CD4-positive, alpha-beta T cell (primary cell): ENCODE measurements around the gene DAB2. TPM values are rescaled to one million over a fixed set of nuclear protein-coding genes. Genes with fewer than 3 reads are reported as not detected.

Experiments
- ATAC-seq: fragments of 200-7000 bp; cut with Tn5 transposase; one replicate; pipeline ENCODE4 v1.10.0; 2022; ENCODE audit warnings: mild to moderate bottlenecking; ENCODE audit not compliant: poor library complexity
- CTCF ChIA-PET: fragments of 350-600 bp; sonication (Branson Sonifier 250); formaldehyde crosslinking; loops from one replicate; lab custom pipeline; 2021; ENCODE audit warnings: antibody characterized with exemption, inconsistent platforms; lab: Charles Lee
- POLR2A ChIA-PET: fragments of 350-600 bp; sonication (Branson Sonifier 250); formaldehyde crosslinking; loops from one replicate; lab custom pipeline; 2021; ENCODE audit warnings: antibody characterized with exemption, inconsistent platforms; lab: Charles Lee
- DNase-seq, 14 experiments: peaks; one replicate each; pipeline ENCODE4 v3.0.0-alpha.2; 2013 to 2020; ENCODE audit warnings: mixed read lengths in 2 of 14
- H3K27ac ChIP-seq, 2 donors: one replicate each; pipeline versions ENCODE4 v1.5.1 to v1.7.0; 2013; ENCODE audit warnings: low read length in 2 of 2, low read depth in 1 of 2, mild to moderate bottlenecking in 1 of 2
- H3K27me3 ChIP-seq, 2 experiments: 1 replicate in 1 of 2; 2 replicates in 1 of 2; pipeline versions ENCODE4 v1.6.1 to v1.7.0; 2013; ENCODE audit warnings: low read length in 2 of 2, control low read depth in 1 of 2, mild to moderate bottlenecking in 1 of 2, moderate library complexity in 1 of 2; ENCODE audit not compliant: insufficient read depth in 2 of 2, control insufficient read depth in 1 of 2
- H3K36me3 ChIP-seq: one replicate; pipeline ENCODE4 v1.6.1; 2013; ENCODE audit warnings: low read length, control low read depth; ENCODE audit not compliant: insufficient read depth
- H3K4me1 ChIP-seq: one replicate; pipeline ENCODE4 v1.6.1; 2013; ENCODE audit warnings: low read length, control low read depth; ENCODE audit not compliant: insufficient read depth
- H3K4me3 ChIP-seq: one replicate; pipeline ENCODE4 v1.5.1; 2013; ENCODE audit warnings: mild to moderate bottlenecking, low read length, moderate library complexity
- H3K9me3 ChIP-seq, 2 experiments: 1 replicate in 1 of 2; 2 replicates in 1 of 2; pipeline versions ENCODE4 v1.6.1 to v1.7.0; 2013; ENCODE audit warnings: low read length in 2 of 2, mild to moderate bottlenecking in 2 of 2, control low read depth in 1 of 2, moderate library complexity in 1 of 2; ENCODE audit not compliant: control insufficient read depth in 1 of 2, insufficient read depth in 1 of 2
- H3K27ac Mint-ChIP-seq: one replicate; pipeline ENCODE4 v1.8.0; 2020; ENCODE audit warnings: mixed read lengths
- H3K27me3 Mint-ChIP-seq: one replicate; pipeline ENCODE4 v1.8.0; 2021; ENCODE audit warnings: mixed read lengths
- H3K36me3 Mint-ChIP-seq: one replicate; pipeline ENCODE4 v1.8.0; 2021; ENCODE audit warnings: low read depth, mixed read lengths
- H3K4me1 Mint-ChIP-seq: one replicate; pipeline ENCODE4 v1.8.0; 2021; ENCODE audit warnings: low read depth, mixed read lengths
- H3K4me3 Mint-ChIP-seq: one replicate; pipeline ENCODE4 v1.8.0; 2020; ENCODE audit warnings: mild to moderate bottlenecking, mixed read lengths
- H3K9me3 Mint-ChIP-seq: one replicate; pipeline ENCODE4 v1.8.0; 2020; ENCODE audit warnings: mixed read lengths
- intact Hi-C, 2 experiments: fragments of 100-400 bp; cut with DNase I in 1 of 2; cut with micrococcal nuclease in 1 of 2; formaldehyde crosslinking; loops; one replicate each; pipeline versions ENCODE4 v1.15.1 to v1.9.0; 2023 to 2025; cut with DNase I, micrococcal nuclease
- total RNA-seq, 174 experiments: library from RNA in 2 of 174; stranded (reverse) in 2 of 174; gene quantifications; one replicate each; pipeline ENCODE4 v1.2.3 and lab custom pipeline; 2021 to 2026
- TF ChIP-seq, protein P1 (sequence below): fragments of 200-600 bp; IDR thresholded peaks from one replicate; pipeline ENCODE4 v1.8.0; 2022; ENCODE audit warnings: antibody characterized with exemption, mild to moderate bottlenecking

DAB2 gene
- total RNA-seq, 2 experiments from 2014 or later, result 0.31 to 0.47 TPM

DNA sequence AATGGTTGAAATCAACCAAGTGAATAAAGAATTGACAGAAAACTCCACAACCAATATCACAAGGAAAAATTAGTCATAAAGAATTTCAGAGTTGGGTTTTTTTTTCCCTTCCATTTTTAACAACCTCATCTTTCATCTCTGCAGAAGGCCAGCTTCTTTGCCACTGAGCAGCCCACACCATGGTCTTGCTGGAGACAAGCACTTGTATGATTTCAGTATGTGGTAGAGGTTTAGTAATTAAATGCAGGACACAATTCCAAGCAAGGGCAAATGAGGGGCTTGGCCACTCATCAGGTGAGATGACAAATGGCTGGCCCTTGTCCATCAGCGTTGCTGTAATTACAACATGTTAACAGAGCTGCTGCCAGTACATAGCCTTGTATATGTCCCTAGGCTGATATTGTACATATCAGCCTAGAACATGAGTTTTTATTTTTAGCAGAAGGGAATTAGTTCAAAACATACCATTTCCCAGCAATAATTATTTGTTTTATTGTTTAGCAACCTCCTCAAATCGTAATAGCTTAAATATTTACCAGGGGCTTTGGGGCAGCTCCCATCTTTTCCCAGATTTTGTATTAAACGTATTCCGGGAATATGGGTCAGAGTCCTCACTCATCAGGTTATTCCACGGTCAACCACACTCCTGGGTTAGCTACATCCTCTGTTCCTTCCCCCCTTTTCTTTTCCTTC lies 55.5 kb downstream of the DAB2 start:
- no peaks in the 10 kb centered on the region for H3K36me3 ChIP-seq
- H3K27ac ChIP-seq, result no peak overlapping the region
- ChIA-PET POLR2A (no interaction called here), CTCF (no interaction called here)
- Mint-ChIP-seq H3K27ac (no peak overlapping the region), H3K36me3 (no peaks in the 10 kb centered on the region), H3K4me3 (no peak overlapping the region), H3K9me3 (no peaks in the 10 kb centered on the region), H3K4me1 (no peaks in the 10 kb centered on the region), H3K27me3 (peaks cover 4% of the 10 kb centered on the region)
- no peaks in the 10 kb centered on the region for H3K4me1 ChIP-seq
- TF ChIP-seq, protein P1, sequence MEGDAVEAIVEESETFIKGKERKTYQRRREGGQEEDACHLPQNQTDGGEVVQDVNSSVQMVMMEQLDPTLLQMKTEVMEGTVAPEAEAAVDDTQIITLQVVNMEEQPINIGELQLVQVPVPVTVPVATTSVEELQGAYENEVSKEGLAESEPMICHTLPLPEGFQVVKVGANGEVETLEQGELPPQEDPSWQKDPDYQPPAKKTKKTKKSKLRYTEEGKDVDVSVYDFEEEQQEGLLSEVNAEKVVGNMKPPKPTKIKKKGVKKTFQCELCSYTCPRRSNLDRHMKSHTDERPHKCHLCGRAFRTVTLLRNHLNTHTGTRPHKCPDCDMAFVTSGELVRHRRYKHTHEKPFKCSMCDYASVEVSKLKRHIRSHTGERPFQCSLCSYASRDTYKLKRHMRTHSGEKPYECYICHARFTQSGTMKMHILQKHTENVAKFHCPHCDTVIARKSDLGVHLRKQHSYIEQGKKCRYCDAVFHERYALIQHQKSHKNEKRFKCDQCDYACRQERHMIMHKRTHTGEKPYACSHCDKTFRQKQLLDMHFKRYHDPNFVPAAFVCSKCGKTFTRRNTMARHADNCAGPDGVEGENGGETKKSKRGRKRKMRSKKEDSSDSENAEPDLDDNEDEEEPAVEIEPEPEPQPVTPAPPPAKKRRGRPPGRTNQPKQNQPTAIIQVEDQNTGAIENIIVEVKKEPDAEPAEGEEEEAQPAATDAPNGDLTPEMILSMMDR, result no peak
- H3K27me3 ChIP-seq, result peaks cover 0 to 2% of the 10 kb centered on the region in 2 experiments
- H3K4me3 ChIP-seq, result no peak overlapping the region
- DNase-seq (no peak), ATAC-seq (no peak)
- no peaks in the 10 kb centered on the region for H3K9me3 ChIP-seq
- intact Hi-C loops, result no loop called here

DNA sequence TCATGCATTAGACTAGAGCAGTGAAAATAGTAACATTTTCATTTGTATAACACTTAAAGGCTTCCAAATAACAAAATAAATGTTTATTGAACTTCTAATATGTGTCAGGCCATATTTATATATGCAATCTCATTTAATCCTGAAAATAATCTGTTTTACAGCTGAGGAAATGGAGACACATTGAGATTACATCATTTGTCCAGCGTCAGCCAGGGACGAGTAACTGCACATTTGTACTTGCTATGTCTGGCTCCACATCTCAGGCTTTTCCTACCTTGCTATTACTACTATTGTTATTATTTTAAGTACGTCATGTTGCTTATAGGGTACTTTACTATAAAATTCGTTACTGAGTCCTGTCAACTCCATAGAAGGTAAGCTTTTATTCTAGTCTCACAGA lies 56.7 kb downstream of the DAB2 start:
- Histone ChIP-seq H3K27me3 (peaks cover 0 to 2% of the 10 kb centered on the region in 2 experiments), H3K4me1 (no peaks in the 10 kb centered on the region), H3K27ac (no peak overlapping the region), H3K9me3 (no peaks in the 10 kb centered on the region), H3K4me3 (no peak overlapping the region), H3K36me3 (no peaks in the 10 kb centered on the region)
- ChIA-PET POLR2A (no interaction called here), CTCF (no interaction called here)
- Mint-ChIP-seq H3K27ac (no peak overlapping the region), H3K36me3 (no peaks in the 10 kb centered on the region), H3K9me3 (no peaks in the 10 kb centered on the region), H3K4me1 (no peaks in the 10 kb centered on the region), H3K27me3 (peaks cover 4% of the 10 kb centered on the region), H3K4me3 (no peak overlapping the region)
- intact Hi-C loops, result no loop called here
- DNase-seq, result no peak
- ATAC-seq, result no peak
- TF ChIP-seq, protein P1, result no peak

DNA sequence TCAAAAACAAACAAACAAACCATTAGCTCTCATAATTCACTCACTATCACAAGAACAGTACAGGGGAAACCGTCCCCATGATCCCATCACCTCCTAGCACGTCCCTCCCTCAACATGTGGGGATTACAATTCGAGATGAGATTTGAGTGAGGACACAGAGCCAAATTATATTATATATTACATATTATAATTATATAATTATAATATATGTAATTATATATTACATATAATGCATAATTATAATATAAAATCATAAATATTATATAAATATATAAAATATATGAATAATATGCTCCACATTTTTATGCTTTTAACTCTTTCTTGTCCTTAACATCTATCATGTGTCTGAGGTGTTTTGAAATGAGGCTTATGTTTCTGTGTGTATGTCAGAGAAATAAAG lies 57.1 kb downstream of the DAB2 start:
- Histone ChIP-seq H3K9me3 (no peaks in the 10 kb centered on the region), H3K27ac (no peak overlapping the region), H3K4me3 (no peak overlapping the region), H3K4me1 (no peaks in the 10 kb centered on the region), H3K27me3 (peaks cover 0 to 2% of the 10 kb centered on the region in 2 experiments), H3K36me3 (no peaks in the 10 kb centered on the region)
- Mint-ChIP-seq H3K4me3 (no peak overlapping the region), H3K4me1 (no peaks in the 10 kb centered on the region), H3K36me3 (no peaks in the 10 kb centered on the region), H3K27ac (no peak overlapping the region), H3K27me3 (peaks cover 4% of the 10 kb centered on the region), H3K9me3 (no peaks in the 10 kb centered on the region)
- DNase-seq, result no peak
- POLR2A ChIA-PET, result no interaction called here
- no peak for ATAC-seq
- intact Hi-C loops, result no loop called here
- CTCF ChIA-PET, result no interaction called here
- TF ChIP-seq, protein P1, result no peak
